IMR-90 (cell line): Measurements from ENCODE around the gene TMEM50B. TPM values are rescaled to one million over a fixed set of nuclear protein-coding genes. Genes with fewer than 3 reads are reported as not detected.

ENCODE experiments used
- ATAC-seq: fragments of 200-7000 bp; cut with Tn5 transposase; 2 replicates; pipeline ENCODE4 v1.9.1; 2020; ENCODE audit warnings: low read depth, mild to moderate bottlenecking, moderate library complexity
- BruUV-seq: library from RNA; stranded (reverse); fragments of 400-500 nt; replicated peaks from 2 replicates; lab custom pipeline; 2021; lab: Mats Ljungman, UMichigan
- CTCF ChIA-PET: fragments of 300-600 bp; formaldehyde crosslinking; extraction: SDS; loops from one replicate; lab custom pipeline; 2021; ENCODE audit warnings: antibody characterized with exemption; lab: Yijun Ruan, JAX
- POLR2A ChIA-PET: fragments of 300-600 bp; sonication (Branson Sonifier 250); formaldehyde crosslinking; loops from one replicate; lab custom pipeline; 2022; ENCODE audit warnings: antibody characterized with exemption; ENCODE audit not compliant: unreplicated experiment; lab: Charles Lee
- DNase-seq: peaks from one replicate; pipeline ENCODE4 v3.0.0; 2013
- H2AFZ ChIP-seq: replicated peaks from 2 replicates; pipeline ENCODE3; 2013; ENCODE audit warnings: low read length, mild to moderate bottlenecking; ENCODE audit not compliant: poor library complexity
- H2AK5ac ChIP-seq: 2 replicates; pipeline ENCODE4 v1.6.1; 2013; ENCODE audit warnings: low read depth, low read length, inconsistent platforms
- H2AK9ac ChIP-seq: replicated peaks from 2 replicates; pipeline ENCODE3; 2013; ENCODE audit warnings: mild to moderate bottlenecking, low read depth, low read length, moderate library complexity; ENCODE audit not compliant: poor library complexity
- H2BK120ac ChIP-seq: 2 replicates; pipeline ENCODE4 v1.6.1; 2013; ENCODE audit warnings: low read depth, low read length, inconsistent platforms
- H2BK15ac ChIP-seq: 3 replicates; pipeline ENCODE4 v1.6.1; 2013; ENCODE audit warnings: low read depth, low read length, inconsistent platforms
- H2BK20ac ChIP-seq: 2 replicates; pipeline ENCODE4 v1.6.1; 2013; ENCODE audit warnings: low read depth, mild to moderate bottlenecking, inconsistent platforms, low read length, moderate library complexity
- H2BK5ac ChIP-seq: 2 replicates; pipeline ENCODE4 v1.6.1; 2013; ENCODE audit warnings: mild to moderate bottlenecking, low read depth, low read length, inconsistent platforms; ENCODE audit not compliant: poor library complexity, severe bottlenecking
- H3K14ac ChIP-seq: replicated peaks from 2 replicates; pipeline ENCODE4 v1.6.1; 2013; ENCODE audit warnings: low read depth, low read length, inconsistent platforms
- H3K18ac ChIP-seq: 2 replicates; pipeline ENCODE4 v1.6.1; 2013; ENCODE audit warnings: low read depth, low read length, control low read depth
- H3K23ac ChIP-seq: 2 replicates; pipeline ENCODE4 v1.6.1; 2013; ENCODE audit warnings: low read depth, low read length, inconsistent platforms
- H3K27ac ChIP-seq: 2 replicates; pipeline ENCODE4 v1.5.1; 2013; ENCODE audit warnings: mild to moderate bottlenecking, control low read depth, low read length; ENCODE audit not compliant: insufficient read depth
- H3K27me3 ChIP-seq: 2 replicates; pipeline ENCODE4 v1.6.1; 2013; ENCODE audit warnings: low read length; ENCODE audit not compliant: control insufficient read depth, insufficient read depth
- H3K36me3 ChIP-seq: 2 replicates; pipeline ENCODE4 v1.6.1; 2013; ENCODE audit warnings: low read length, mixed read lengths; ENCODE audit not compliant: control insufficient read depth, insufficient read depth
- H3K4ac ChIP-seq: 2 replicates; pipeline ENCODE4 v1.6.1; 2013; ENCODE audit warnings: low read depth, low read length, inconsistent platforms
- H3K4me1 ChIP-seq: 2 replicates; pipeline ENCODE4 v1.6.1; 2013; ENCODE audit warnings: low read length, mixed read lengths; ENCODE audit not compliant: control insufficient read depth, insufficient read depth
- H3K4me2 ChIP-seq: 2 replicates; pipeline ENCODE4 v1.6.1; 2013; ENCODE audit warnings: low read depth, mild to moderate bottlenecking, control low read depth, low read length, moderate library complexity
- H3K4me3 ChIP-seq: 2 replicates; pipeline ENCODE4 v1.5.1; 2013; ENCODE audit warnings: low read depth, mild to moderate bottlenecking, control low read depth, low read length, moderate library complexity; ENCODE audit not compliant: insufficient read depth
- H3K56ac ChIP-seq: 2 replicates; pipeline ENCODE4 v1.6.1; 2013; ENCODE audit warnings: low read length, inconsistent platforms; ENCODE audit not compliant: insufficient read depth; ENCODE audit errors: extremely low read depth
- H3K79me1 ChIP-seq, 2 experiments: 2 replicates each; pipeline ENCODE4 v1.6.1; 2013; ENCODE audit warnings: low read length in 2 of 2, inconsistent platforms in 1 of 2, low read depth in 1 of 2
- H3K9ac ChIP-seq: 2 replicates; pipeline ENCODE4 v1.6.1; 2013; ENCODE audit warnings: low read depth, low read length, control low read depth
- H3K9me1 ChIP-seq: 2 replicates; pipeline ENCODE4 v1.6.1; 2013; ENCODE audit warnings: low read length, inconsistent platforms; ENCODE audit not compliant: insufficient read depth
- H3K9me3 ChIP-seq: 2 replicates; pipeline ENCODE4 v1.6.1; 2013; ENCODE audit warnings: low read length; ENCODE audit not compliant: control insufficient read depth, insufficient read depth
- H4K20me1 ChIP-seq: 2 replicates; pipeline ENCODE4 v1.6.1; 2013; ENCODE audit warnings: low read length, inconsistent platforms; ENCODE audit not compliant: insufficient read depth
- H4K5ac ChIP-seq: 2 replicates; pipeline ENCODE4 v1.6.1; 2013; ENCODE audit warnings: mild to moderate bottlenecking, low read depth, low read length, control low read depth
- H4K8ac ChIP-seq, 2 experiments: 2 replicates each; pipeline ENCODE4 v1.6.1; 2013; ENCODE audit warnings: low read depth in 2 of 2, low read length in 2 of 2, control low read depth in 1 of 2, inconsistent platforms in 1 of 2
- H4K91ac ChIP-seq: 2 replicates; pipeline ENCODE4 v1.6.1; 2013; ENCODE audit warnings: low read depth, low read length, inconsistent platforms; ENCODE audit not compliant: insufficient read depth
- BHLHE40 ChIP-seq: fragments of 150-350 bp; IDR thresholded peaks from 2 replicates; pipeline ENCODE4 v1.6.1; 2016; ENCODE audit warnings: mild to moderate bottlenecking, low read depth, low read length
- CEBPB ChIP-seq: IDR thresholded peaks from 2 replicates; pipeline ENCODE4 v1.6.1; 2012; ENCODE audit warnings: low read depth, low read length, improper control_type of control experiment
- ELK1 ChIP-seq: fragments of 150-350 bp; IDR thresholded peaks from 2 replicates; pipeline ENCODE4 v1.6.1; 2016; ENCODE audit warnings: low read depth, mild to moderate bottlenecking, low read length, moderate library complexity, borderline replicate concordance
- FOS ChIP-seq: fragments of 150-350 bp; IDR thresholded peaks from 2 replicates; pipeline ENCODE4 v1.6.1; 2016; ENCODE audit warnings: low read depth, low read length
- MAFK ChIP-seq: IDR thresholded peaks from 2 replicates; pipeline ENCODE4 v1.6.1; 2012; ENCODE audit warnings: low read depth, low read length, improper control_type of control experiment
- MAZ ChIP-seq: IDR thresholded peaks from 2 replicates; pipeline ENCODE4 v1.6.1; 2012; ENCODE audit warnings: low read depth, mild to moderate bottlenecking, low read length, improper control_type of control experiment, moderate library complexity, borderline replicate concordance
- MXI1 ChIP-seq: IDR thresholded peaks from 2 replicates; pipeline ENCODE4 v1.6.1; 2012; ENCODE audit warnings: low read depth, mild to moderate bottlenecking, low read length, moderate library complexity, borderline replicate concordance
- NFE2L2 ChIP-seq: fragments of 150-350 bp; IDR thresholded peaks from 2 replicates; pipeline ENCODE4 v1.6.1; 2016; ENCODE audit warnings: low read depth, mild to moderate bottlenecking, low read length
- POLR2A ChIP-seq: IDR thresholded peaks from 2 replicates; pipeline ENCODE4 v1.6.1; 2012; ENCODE audit warnings: mild to moderate bottlenecking, low read depth, low read length
- RAD21 ChIP-seq: IDR thresholded peaks from 2 replicates; pipeline ENCODE4 v1.6.1; 2012; ENCODE audit warnings: low read length, improper control_type of control experiment
- RCOR1 ChIP-seq: IDR thresholded peaks from 2 replicates; pipeline ENCODE4 v1.6.1; 2012; ENCODE audit warnings: mild to moderate bottlenecking, low read length, improper control_type of control experiment; ENCODE audit not compliant: insufficient replicate concordance
- RFX5 ChIP-seq: IDR thresholded peaks from 2 replicates; pipeline ENCODE4 v1.8.0; 2012; ENCODE audit warnings: low read depth, mild to moderate bottlenecking, low read length, moderate library complexity
- SMC3 ChIP-seq: fragments of 150-350 bp; IDR thresholded peaks from 2 replicates; pipeline ENCODE4 v1.6.1; 2016; ENCODE audit warnings: low read depth, mild to moderate bottlenecking, antibody characterized with exemption, low read length, moderate library complexity
- whole genome bisulfite sequencing, 2 experiments: methylation state at CpG; one replicate each; pipeline versions ENCODE4 v1.1.5 to v1.1.7; 2013; ENCODE audit warnings: missing lambda C conversion rate in 2 of 2; ENCODE audit not compliant: insufficient read length in 1 of 2; ENCODE audit errors: extremely low coverage in 2 of 2; 5-methylcytosine and 5-hydroxymethylcytosine counted together
- dilution Hi-C: fragments of 300-500 bp; cut with HindIII; formaldehyde crosslinking; loops from one replicate; pipeline ENCODE4 v1.14.3; 2018; ENCODE audit warnings: low sequenced_read_pairs; ENCODE audit not compliant: unreplicated experiment
- in situ Hi-C: fragments of 300-500 bp; cut with MboI; formaldehyde crosslinking; loops from 3 replicates; pipeline ENCODE4 v1.14.3; 2019; ENCODE audit warnings: low sequenced_read_pairs, inconsistent platforms, mixed read lengths
- intact Hi-C: fragments of 100-400 bp; cut with micrococcal nuclease; formaldehyde crosslinking; loops from 2 replicates; pipeline ENCODE4 v1.10.0; 2022
- polyA plus RNA-seq, 3 experiments: library from polyadenylated mRNA; depleted of rRNA; stranded (reverse); fragments of >200 nt; gene quantifications; 2 replicates each; pipeline ENCODE4 v1.2.3, GENCODE V29; 2012; ENCODE audit warnings: low replicate concordance in 1 of 3
- total RNA-seq: library from RNA; depleted of rRNA; stranded (reverse); fragments of >200 nt; gene quantifications from 2 replicates; pipeline ENCODE4 v1.2.3, GENCODE V29; 2012
- TF ChIP-seq, protein P1 (sequence below): conservative IDR thresholded peaks from 2 replicates; pipeline ENCODE4 v1.5.1; 2012; ENCODE audit warnings: mild to moderate bottlenecking, low read depth, low read length, improper control_type of control experiment
- TF ChIP-seq, protein P2 (sequence below): fragments of 150-350 bp; IDR thresholded peaks from 2 replicates; pipeline ENCODE4 v1.6.1; 2017; ENCODE audit warnings: mild to moderate bottlenecking, antibody characterized with exemption, low read length, low read depth

Gene TMEM50B
- total and polyA plus RNA-seq, 2 of the 4 experiments (the other 2 are of a cell fraction) = 10.9 to 25.9 TPM

DNA sequence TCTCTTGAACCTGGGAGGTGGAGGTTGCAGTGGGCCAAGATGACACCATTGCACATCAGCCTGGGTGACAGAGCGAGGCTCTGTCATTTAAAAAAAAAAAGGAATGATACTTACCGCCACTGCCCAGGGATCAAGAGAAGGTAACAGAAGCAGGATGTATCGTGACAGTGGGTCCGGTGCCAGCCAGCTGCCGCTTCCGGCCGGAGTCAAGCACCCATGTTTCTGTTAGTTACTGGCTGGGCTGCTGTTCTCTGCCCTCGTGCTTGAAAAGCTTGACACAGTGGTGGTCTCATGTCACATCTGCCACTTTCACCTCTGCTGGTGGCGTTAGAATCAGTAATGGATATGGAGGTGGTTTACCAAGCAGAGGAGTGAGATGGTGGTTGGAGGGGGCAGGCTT is 55.6 kb downstream of the TMEM50B start:
- Histone ChIP-seq H3K36me3 (peaks cover 53% of the 10 kb centered on the region), H2BK120ac (no peak overlapping the region), H3K4me2 (no peak overlapping the region), H3K4ac (no peak overlapping the region), H3K27me3 (no peaks in the 10 kb centered on the region), H3K14ac (no peak overlapping the region), H3K9me3 (no peaks in the 10 kb centered on the region), H3K56ac (no peak overlapping the region), H3K27ac (no peak overlapping the region), H3K23ac (no peak overlapping the region), H4K91ac (no peak overlapping the region), H3K9me1 (peaks cover 14% of the 10 kb centered on the region), H2AK5ac (no peak overlapping the region), H3K4me3 (no peak overlapping the region), H4K20me1 (peaks cover 23% of the 10 kb centered on the region), H4K5ac (no peak overlapping the region), H3K18ac (no peak overlapping the region), H2AFZ (no peak overlapping the region), H4K8ac (no peak overlapping the region), H3K4me1 (peaks cover 6% of the 10 kb centered on the region), H3K79me1 (peaks cover 21 to 65% of the 10 kb centered on the region in 2 experiments), H3K9ac (no peak overlapping the region), H2AK9ac (no peak overlapping the region), H2BK15ac (no peak overlapping the region), H2BK20ac (no peak overlapping the region), H2BK5ac (no peak overlapping the region)
- intact Hi-C loops = no loop called here
- TF ChIP-seq FOS (no peak), ELK1 (no peak), RFX5 (no peak), MAFK (no peak), SMC3 (no peak), NFE2L2 (no peak), RAD21 (no peak), MAZ (no peak), CEBPB (no peak), BHLHE40 (no peak), MXI1 (no peak), POLR2A (no peak), RCOR1 (no peak)
- TF ChIP-seq, protein P1, sequence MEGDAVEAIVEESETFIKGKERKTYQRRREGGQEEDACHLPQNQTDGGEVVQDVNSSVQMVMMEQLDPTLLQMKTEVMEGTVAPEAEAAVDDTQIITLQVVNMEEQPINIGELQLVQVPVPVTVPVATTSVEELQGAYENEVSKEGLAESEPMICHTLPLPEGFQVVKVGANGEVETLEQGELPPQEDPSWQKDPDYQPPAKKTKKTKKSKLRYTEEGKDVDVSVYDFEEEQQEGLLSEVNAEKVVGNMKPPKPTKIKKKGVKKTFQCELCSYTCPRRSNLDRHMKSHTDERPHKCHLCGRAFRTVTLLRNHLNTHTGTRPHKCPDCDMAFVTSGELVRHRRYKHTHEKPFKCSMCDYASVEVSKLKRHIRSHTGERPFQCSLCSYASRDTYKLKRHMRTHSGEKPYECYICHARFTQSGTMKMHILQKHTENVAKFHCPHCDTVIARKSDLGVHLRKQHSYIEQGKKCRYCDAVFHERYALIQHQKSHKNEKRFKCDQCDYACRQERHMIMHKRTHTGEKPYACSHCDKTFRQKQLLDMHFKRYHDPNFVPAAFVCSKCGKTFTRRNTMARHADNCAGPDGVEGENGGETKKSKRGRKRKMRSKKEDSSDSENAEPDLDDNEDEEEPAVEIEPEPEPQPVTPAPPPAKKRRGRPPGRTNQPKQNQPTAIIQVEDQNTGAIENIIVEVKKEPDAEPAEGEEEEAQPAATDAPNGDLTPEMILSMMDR = no peak
- TF ChIP-seq, protein P2, sequence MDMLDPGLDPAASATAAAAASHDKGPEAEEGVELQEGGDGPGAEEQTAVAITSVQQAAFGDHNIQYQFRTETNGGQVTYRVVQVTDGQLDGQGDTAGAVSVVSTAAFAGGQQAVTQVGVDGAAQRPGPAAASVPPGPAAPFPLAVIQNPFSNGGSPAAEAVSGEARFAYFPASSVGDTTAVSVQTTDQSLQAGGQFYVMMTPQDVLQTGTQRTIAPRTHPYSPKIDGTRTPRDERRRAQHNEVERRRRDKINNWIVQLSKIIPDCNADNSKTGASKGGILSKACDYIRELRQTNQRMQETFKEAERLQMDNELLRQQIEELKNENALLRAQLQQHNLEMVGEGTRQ = no peak
- dilution Hi-C loops = no loop called here
- no peak for ATAC-seq
- no TSS peak for BruUV-seq
- POLR2A ChIA-PET = no interaction called here
- no peak for DNase-seq
- in situ Hi-C loops = no loop called here
- CTCF ChIA-PET = no interaction called here
- WGBS, 2 experiments = 91% methylated on average over 6 of the region's 9 CpGs; no CpG with 5 or more reads in 1 of the 2 experiments
